Brain pericyte (primary cell): Measurements from ENCODE around the gene ERC2.

Experiments used
- DNase-seq: peaks from one replicate; pipeline ENCODE4 v3.0.0-alpha.2; 2012; ENCODE audit warnings: low read depth, low spot score

The ERC2 gene

GRCh38 chr3:55592572-55592971 is 875.7 kb downstream of the ERC2 start:
- DNase-seq: no peak

GRCh38 chr3:55591888-55592287 is 876.4 kb downstream of the ERC2 start:
- no peak for DNase-seq

GRCh38 chr3:55588146-55588765 is 880.0 kb downstream of the ERC2 start:
- no peak for DNase-seq

GRCh38 chr3:55585856-55586255 is 882.4 kb downstream of the ERC2 start:
- DNase-seq: no peak

- no peak for DNase-seq
These were observed 883.4 kb downstream of the ERC2 start for GRCh38 chr3:55584716-55585368.

- DNase-seq: no peak
These were observed 884.2 kb downstream of the ERC2 start for GRCh38 chr3:55584030-55584429.

DNA sequence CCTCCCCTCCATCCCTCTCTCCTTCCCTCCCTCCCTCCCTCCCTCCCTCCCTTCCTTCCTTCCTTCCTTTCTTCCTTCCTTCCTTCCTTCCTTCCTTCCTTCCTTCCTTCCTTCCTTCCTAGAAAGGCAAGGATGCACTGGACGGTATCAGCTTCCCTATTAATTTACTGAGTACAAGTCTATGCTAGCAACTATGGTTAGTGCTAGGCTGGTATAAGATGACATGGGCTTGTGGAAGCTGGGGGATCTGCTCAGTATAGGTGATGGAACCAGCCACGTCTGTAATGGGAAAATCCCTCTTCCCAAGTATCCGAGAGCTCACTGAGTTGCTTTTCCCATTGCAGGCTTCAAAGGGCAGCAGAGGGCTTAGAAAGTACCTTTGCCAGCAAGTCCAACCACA is 884.8 kb downstream of the ERC2 start:
- no peak for DNase-seq

GRCh38 chr3:55579496-55579895 is 888.8 kb downstream of the ERC2 start:
- no peak for DNase-seq

DNA sequence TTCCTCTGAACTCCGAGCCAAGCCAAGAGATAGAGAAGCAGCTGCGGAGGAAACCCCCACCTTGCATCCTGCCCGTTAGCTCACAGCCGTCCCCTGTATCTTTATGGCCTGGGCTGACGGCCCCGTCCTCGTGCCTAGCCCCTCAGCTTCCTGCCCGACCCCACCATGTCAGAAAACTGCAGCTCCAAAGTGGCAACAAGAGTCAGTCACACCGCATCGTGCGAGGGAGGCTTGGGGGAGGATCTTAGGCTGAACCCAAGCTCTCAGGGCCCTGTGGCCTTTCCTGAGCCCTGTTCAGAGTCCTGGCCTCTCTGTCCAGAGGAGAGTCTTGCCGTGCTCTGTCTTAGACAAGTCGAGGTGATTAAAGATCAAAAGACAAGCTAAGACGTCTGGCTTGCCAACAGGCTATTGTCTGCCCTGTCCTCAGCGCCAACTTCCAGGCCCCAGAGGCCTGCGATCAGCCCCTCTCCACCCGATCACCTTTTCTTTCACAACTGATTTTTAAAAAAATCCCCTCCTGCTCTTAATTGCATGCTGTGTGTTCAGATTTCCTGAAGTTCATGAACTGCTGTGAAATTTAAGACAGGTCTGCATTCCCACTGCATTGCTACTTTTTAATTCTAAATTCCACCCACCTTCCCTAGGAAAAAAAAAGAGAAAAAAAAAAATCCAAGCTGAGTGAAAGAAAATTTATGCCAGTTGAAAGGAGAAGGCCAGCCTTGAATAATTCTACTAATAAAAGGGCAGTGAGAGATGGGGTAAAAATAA is 891.5 kb downstream of the ERC2 start:
- DNase-seq: no peak

DNA sequence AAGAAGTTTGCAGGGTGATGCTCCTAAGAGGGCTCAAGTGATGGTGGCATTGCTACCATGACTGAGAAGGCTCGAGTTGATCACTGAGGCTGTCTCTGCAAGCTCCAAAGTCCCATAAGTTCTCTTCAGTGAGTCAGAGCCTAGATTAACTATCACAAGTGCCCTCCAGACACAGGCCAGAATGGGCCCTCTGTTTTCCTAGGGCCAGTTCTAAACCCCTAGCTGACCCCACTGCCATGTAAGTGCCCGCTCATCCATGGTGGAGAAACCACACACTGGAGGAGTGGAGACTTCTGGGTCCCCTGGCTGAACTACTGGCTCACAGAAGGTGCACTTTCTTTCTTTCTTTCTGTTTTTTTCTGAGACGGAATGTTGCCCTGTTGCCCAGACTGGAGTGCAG is 893.6 kb downstream of the ERC2 start:
- no peak for DNase-seq

- DNase-seq: no peak
These were observed 895.5 kb downstream of the ERC2 start for GRCh38 chr3:55572816-55573215.

- no peak for DNase-seq
These were observed 896.4 kb downstream of the ERC2 start for GRCh38 chr3:55571913-55572312.

DNA sequence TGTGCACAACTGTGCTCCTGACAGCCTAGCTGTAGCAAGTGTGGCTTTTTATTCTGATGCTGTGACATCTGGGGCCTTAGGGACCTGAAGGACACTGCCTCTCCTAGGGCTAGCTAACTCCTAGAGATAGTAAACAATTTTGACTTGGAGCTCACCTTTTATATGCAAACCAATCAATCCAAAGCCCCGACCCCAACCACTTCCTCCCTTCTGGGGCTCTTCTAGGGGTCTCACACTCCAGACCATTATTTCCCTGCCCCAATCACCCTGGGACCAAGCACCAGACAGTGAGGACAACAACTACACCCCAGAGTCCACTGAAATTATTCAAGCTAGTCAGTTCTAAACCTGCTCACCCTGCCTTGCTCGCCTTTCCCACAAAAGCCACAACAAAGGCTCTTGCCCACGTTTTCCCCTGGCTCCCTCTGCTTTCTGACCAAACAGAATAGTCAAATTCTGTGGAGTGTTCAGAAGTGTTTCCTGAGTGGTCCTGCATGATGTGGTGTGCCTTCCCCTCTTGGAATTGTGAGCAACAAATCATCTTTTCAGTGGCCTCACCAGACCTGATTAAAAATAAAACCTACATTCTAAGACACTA is 897.0 kb downstream of the ERC2 start:
- DNase-seq: no peak

- no peak for DNase-seq
These were observed 898.0 kb downstream of the ERC2 start for GRCh38 chr3:55570271-55570711.

- DNase-seq: no peak
These were observed 899.2 kb downstream of the ERC2 start for GRCh38 chr3:55569033-55569599.

DNA sequence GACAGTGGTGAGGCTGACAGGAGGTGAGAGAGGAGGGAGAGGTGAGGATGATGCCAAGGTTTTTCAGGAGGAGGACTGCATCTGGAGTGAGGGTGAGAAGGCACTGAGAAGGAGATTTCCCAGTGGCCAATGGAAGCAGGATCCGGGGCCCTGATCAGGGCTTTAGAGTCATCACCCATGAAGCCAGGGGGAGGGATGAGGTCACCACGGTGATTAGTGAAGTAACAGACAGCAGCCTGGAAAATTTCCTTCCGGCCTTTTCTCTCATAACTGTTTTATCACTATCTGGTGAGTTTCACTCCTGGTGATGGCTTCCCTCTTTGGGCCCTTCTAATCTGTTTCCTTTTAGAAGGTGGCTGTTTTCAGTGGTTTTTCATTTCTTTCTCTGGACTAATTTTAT is 900.7 kb downstream of the ERC2 start:
- no peak for DNase-seq

GRCh38 chr3:55567121-55567520 is 901.1 kb downstream of the ERC2 start:
- no peak for DNase-seq

DNA sequence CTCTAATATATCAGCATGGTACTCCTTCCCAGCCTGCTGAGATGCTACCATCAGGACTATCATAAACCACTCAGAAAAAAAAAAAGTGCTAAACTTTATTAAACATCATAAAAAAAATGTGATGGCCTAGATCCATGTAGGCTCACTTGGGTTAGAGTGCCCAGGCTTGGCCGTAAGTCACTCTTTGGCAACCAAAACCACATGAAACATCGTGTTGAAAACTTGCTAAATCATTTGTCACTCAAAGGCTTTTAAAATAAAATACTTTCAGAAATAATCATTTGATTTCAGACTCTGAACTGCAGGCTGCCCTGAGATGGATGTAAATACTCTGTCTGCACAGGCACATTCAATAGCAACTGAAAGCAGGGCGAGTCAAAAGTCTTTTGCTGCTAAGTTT is 902.7 kb downstream of the ERC2 start:
- DNase-seq: no peak

- no peak for DNase-seq
These were observed 903.5 kb downstream of the ERC2 start for GRCh38 chr3:55564726-55565125.

- no peak for DNase-seq
These were observed 905.6 kb downstream of the ERC2 start for GRCh38 chr3:55562700-55563099.

- DNase-seq: no peak
These were observed 908.5 kb downstream of the ERC2 start for GRCh38 chr3:55559500-55560423.
